T47D (cell line): Measurements from ENCODE around the gene NPHS1.

ENCODE experiments used
- DNase-seq, 2 experiments: peaks; one replicate each; pipeline versions ENCODE4 v3.0.0 to v3.0.0-alpha.2; 2011 to 2012; ENCODE audit warnings: low read depth in 1 of 2, low spot score in 1 of 2
- JUND ChIP-seq: IDR thresholded peaks from 2 replicates; pipeline ENCODE4 v1.6.1; 2012; ENCODE audit warnings: low read depth
- in situ Hi-C: cut with HindIII; loops from 2 replicates; pipeline ENCODE4 v1.10.0; 2016; ENCODE audit warnings: low sequenced_read_pairs, low pct_unique_long_range_greater_than_20kb

The NPHS1 gene

DNA sequence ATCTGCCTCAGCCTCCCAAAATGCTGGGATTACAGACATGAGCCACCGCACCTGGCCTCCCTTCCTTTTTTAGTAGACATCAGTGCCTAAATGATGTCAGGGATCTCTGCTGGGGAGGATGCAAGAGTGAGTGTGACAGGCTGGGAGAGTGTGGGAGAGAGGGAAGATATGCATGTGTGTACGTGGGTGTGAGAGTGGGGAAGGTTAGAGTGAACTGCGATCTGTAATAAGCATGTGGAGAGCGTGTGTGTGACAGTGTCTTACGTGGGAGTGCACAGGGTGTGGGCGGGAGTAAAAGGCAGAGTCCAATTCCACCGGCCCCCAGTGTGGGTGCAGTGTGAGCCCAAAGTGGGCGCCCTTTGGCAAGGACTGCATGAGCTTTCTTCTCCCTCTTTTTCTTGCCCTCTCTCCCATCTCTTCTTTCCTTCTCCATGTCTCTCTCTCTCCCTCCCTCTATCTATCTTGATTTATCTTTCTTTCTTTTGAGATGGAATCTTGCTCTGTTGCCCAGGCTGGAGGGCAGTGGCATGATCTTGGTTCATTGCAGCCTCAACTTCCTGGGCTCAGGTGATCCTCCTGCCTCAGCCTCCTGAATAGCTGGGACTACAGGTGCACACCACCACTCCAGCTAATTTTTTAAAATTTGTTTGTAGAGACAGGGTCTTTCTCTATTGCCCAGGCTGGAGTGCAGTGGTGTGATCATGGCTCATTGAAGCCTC lies 893 bp upstream of the NPHS1 start:
- DNase-seq = no peak
- in situ Hi-C loops = no loop called here
- TF ChIP-seq JUND = no peak

DNA sequence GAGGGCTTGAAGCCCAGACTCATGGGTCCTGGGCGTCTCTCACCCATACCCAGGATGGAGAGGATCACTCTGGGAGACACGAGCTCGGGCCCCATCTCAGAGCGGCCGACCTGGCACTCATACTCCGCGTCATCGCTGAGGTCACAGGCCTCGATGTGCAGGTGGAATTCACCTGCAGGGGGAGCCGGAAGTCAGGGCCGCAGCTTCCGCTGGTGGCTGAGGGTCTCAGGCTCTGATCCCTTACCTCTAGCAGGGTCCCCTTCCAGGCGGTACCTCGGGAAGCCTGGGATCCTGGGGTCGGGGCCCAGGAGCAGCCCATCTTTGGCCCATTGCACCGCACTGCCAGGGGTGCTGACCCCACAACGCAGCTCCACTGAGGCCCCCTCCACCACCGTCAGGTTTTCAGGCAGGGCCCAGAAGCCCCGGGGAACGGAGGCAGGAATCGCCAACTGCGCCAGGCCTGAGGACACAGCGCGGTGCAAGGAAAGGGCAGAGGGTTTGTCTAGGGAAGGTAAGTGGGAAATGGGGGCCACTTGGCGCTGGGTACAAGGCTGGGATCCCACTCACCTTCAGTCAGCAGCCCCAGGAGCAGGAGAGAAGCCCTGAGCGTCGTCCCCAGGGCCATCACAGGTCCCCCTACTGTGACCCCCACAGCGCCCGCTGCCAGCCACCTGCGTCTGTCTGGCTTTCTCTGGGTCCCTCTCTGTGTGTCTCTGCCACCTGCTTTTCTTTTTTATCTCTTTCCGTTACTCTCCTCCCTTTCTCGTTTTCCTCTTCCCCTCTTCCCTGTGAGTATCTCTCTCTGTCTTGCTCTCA lies 883 bp downstream of the NPHS1 start:
- in situ Hi-C loops = no loop called here
- DNase-seq = no peak
- no peak for TF ChIP-seq JUND

DNA sequence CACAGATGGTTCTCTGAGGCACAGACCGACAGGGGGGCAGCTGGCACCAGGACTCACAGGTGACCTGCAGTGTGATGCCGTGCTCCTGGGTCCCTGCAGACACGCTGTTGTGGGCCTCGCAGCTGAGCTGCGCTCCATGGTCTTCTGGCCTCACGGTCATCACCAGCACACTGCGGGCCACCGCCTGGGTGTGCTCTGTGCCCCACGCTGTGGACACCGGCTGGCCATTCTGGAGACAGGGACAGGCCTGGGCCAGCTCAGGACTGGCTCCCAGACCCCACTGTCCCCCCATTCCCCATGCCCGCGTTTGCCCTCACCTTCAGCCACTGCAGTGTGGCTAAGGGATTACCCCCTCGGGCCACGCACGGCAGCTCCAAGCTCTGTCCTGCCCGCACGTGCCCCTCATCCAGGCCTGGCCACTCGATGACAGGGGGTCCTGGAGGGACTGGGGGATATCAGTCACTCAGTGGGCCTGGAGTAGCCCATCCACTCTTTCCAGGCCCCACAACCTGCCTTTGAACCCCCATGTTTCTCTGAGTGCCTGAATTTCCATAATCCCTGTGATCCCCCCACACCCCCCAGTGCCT lies 3.3 kb downstream of the NPHS1 start:
- DNase-seq = no peak
- TF ChIP-seq JUND = no peak
- in situ Hi-C loops = no loop called here

DNA sequence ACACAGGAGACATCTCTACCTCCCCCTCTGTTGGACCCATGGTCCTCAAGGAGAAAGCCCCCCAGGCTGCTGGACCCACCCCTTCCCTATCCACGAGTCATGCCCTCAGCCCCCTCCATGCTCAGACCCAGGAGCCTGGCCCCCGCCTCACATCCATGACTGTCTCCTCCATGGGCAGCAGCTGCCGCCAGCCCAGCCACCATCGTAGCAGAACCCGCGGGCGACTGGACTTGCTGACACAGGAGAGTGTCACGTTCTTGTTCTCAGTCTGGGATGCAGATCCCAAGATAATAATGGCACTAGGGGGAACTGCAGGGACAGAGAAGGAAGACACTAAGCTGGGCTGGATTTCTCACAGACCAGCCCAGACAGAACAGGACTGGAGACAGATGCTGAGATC lies 3.8 kb downstream of the NPHS1 start:
- no peak for TF ChIP-seq JUND
- in situ Hi-C loops = no loop called here
- no peak for DNase-seq

DNA sequence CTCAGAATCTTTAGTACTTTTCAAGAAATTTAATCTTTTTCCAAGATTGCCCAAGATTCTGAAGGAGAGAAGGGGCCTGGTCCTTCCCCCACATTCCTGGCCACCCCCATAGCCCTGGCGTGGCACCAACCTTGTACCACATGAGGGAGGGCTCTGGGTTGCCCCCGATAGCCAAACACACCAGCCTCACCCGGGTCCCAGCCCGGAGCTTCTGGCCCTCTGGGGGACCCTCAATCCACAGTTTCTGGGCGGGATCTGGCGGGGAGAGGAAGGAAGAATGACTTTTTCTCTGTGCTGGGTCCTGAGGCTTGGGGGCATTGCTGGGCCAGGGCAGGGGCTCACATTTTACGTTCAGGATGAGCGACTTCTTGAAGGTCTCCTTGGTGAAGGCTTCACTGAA lies 4.4 kb downstream of the NPHS1 start:
- TF ChIP-seq JUND = no peak
- in situ Hi-C loops = no loop called here
- DNase-seq = no peak

DNA sequence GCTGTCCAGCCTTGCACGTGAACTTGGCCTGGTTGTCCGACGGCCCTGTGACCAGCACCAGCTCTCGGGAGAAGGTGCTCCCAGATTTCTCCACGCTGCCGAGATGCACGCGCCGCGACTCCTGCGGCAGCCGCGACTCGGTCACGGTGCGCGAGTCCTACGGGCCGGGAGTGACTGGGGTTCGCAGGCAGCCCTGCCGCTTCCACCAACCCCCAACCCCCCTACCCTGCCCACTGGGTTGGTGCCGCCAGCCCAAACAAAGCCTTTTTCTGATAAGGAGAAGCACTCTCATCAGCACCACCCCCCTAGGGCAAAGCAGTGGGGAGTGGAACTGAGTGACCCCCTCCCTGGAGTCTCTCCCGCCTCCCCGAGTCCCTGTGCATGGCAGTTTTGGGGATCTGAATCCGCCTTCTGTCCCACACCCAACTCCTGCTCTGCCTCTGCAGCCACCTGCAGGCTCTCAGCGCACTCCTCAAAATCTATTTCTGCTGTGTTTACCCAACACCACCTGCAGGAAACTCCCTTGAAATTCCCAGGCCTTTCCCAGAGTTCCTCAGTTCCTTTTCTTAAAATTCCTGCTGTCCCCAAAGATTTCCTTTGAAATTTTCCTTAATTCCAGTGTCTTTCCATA lies 6.2 kb downstream of the NPHS1 start:
- peak; percentile 50 to 59 for DNase-seq
- no peak for TF ChIP-seq JUND
- in situ Hi-C loops = no loop called here

DNA sequence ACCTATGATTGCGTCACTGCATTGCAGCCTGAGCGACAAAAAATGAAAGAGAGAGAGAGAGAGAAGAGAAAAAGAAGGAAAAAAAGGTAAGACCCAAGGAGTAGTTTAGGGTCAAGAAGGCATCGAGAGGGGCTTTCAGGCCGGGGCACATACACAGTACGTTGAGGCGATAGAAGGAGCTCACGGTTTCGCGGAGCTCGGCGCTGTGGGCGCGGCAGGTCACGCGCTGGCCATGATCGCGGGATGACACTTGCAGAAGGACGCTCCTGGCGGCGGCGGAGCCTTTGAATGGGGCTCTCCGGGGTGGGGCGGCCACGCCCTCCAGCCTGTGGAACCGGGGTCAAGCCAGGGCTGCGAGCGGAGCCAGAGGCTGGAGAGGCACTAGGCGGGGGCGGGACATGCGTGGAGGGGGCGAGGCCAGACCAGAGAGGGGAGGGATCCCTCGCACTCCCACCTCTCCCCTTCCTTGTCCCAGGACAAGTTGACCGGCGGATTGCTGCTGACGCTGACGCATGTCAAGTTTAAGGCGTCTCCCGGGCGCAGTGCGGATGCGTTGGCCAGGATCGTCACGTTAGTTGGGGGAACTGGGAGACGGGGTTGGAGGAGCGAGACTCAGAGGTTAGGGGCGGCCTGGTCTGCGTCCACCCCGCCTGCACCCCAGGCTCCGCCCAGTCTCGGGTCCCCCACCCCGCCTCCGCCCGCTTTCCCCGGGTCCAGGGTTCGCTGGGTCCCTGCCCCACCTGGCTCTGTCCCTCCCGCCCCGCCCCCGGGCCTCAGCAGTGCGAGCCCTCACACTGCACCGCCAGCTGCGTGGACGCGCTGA lies 6.9 kb downstream of the NPHS1 start:
- in situ Hi-C loops = no loop called here
- peak; percentile 48 to 59 for DNase-seq
- TF ChIP-seq JUND = no peak

DNA sequence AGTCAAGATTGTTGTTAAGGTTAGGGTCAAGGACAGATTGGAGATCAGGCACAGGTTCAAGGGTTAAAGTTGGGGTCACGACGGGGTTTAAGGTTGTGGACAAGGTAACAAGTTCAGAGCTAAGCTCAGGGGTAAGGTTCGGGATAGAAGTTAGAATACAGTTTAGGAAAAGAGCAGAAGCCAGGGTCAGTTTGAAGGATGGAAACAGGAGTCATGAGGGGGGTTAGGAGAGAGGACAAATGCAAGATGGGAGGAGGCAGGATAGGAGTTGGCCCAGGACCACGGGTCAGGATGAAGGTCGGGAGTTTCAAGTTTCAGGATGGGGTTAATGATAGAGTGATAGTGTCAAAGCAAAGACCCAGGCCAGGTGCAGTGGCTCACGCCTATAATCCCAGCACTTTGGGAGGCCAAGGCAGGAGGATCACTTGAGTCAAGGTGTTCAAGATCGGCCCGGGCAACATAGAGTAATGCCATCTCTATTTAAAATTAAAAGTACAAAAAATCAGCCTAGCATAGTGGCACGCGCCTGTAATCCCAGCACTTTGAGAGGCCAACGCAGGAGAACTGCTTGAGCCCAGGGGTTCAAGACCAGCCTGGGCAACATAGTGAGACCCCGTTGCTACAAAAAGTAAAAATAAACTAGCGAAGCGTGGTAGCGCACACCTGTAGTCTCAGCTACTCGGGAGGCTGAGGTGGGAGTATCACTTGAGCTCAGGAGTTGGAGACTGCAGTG lies 7.7 kb downstream of the NPHS1 start:
- DNase-seq = no peak
- in situ Hi-C loops = no loop called here
- TF ChIP-seq JUND = no peak

DNA sequence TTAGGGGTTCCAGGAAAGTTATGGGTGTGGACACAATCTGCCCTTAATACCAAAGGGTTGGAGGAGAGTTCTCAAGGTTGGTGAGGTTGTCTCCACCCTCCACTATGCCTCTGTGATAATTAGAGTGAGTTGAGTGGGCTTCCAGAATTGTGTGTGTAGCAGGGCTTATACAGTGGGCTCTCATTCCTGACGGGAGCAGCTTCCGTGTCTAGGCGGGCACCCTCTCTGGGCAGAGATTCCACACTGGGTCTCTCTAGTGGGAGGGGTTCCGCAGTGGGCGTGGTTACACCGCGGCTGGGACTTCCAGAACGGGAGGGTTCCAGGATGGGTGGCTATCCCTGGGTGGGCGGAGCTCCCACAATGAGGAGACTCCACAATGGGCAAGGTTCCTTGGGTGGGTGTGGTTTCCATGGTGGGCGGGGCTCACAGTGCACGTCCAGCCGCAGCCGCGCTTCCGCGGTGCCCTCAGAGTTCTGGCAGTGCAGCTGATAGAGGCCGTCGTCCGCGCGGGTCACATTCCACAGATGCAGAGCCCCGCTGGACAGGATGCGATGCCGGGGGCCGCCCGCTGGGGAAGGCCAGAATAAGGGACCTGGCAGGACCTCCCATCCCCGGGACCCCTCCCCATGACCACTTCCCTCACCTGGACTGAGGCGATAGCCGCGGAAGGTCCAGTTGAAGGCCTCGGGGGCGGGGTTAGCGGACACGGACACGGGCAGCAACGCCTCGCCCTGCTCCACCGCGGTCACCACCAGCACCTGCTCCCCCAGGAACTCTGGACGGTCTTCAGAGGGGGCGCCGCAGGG lies 8.4 kb downstream of the NPHS1 start:
- peak in 1 of 2 experiments; percentile 91 for DNase-seq
- no peak for TF ChIP-seq JUND
- in situ Hi-C loops = no loop called here

DNA sequence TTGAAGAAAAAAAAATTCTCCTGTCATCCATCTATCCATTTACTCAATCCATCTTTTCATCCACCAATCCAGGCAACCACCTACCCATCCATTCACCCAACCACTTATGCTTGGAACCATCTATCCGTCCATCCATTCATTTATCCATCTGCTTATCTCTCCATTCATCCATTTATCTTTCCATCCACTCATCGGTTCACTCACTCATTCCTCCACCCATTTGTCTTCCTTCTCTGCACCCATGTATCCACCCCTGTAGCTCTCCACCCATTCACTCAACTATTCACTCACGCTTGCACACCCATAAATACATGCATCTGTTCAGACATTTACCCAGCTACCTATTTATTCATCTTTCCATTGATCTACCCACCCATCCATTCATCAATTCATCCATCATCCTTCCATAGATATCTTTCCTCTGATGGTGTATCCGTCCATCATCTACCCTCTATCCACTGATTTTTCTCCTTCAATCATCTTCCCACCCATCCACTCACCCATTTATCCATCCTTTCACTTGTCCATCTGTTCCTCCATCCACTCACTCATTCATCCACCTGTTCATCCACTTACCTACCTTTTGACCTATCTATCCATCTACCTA lies 9.5 kb downstream of the NPHS1 start:
- no peak for TF ChIP-seq JUND
- in situ Hi-C loops = no loop called here
- DNase-seq = no peak
